Neural cell (in vitro differentiated cells): ENCODE results near the gene TNFRSF8.

Experiments
- CTCF ChIP-seq: fragments of 450-650 bp; IDR thresholded peaks from 2 replicates; pipeline ENCODE4 v1.5.1; 2014; ENCODE audit warnings: antibody characterized with exemption, mild to moderate bottlenecking, moderate library complexity; ENCODE audit not compliant: poor library complexity, severe bottlenecking
- MXI1 ChIP-seq: fragments of 450-650 bp; conservative IDR thresholded peaks from 2 replicates; pipeline ENCODE4 v1.6.1; 2014; ENCODE audit warnings: antibody characterized with exemption, mild to moderate bottlenecking; ENCODE audit not compliant: poor library complexity, severe bottlenecking
- POLR2AphosphoS5 ChIP-seq: IDR thresholded peaks from 2 replicates; pipeline ENCODE4 v1.6.1; 2012
- RAD21 ChIP-seq: fragments of 450-650 bp; conservative IDR thresholded peaks from 2 replicates; pipeline ENCODE4 v1.6.1; 2014; ENCODE audit warnings: antibody characterized with exemption, mild to moderate bottlenecking, moderate library complexity
- REST ChIP-seq: IDR thresholded peaks from 2 replicates; pipeline ENCODE4 v1.6.1; 2012; ENCODE audit warnings: borderline replicate concordance
- SMC3 ChIP-seq: fragments of 450-650 bp; conservative IDR thresholded peaks from 2 replicates; pipeline ENCODE4 v1.6.1; 2014; ENCODE audit warnings: antibody characterized with exemption, mild to moderate bottlenecking, moderate library complexity; ENCODE audit not compliant: poor library complexity
- TAF1 ChIP-seq: IDR thresholded peaks from 2 replicates; pipeline ENCODE4 v1.6.1; 2012; ENCODE audit warnings: low read depth

GRCh38 chr1:12134716-12135115, 71.6 kb downstream of the TNFRSF8 start:
- no peak for TF ChIP-seq POLR2AphosphoS5
- no peak for TF ChIP-seq SMC3
- TF ChIP-seq CTCF = no peak
- TF ChIP-seq RAD21 = no peak
- TF ChIP-seq REST = no peak
- no peak for TF ChIP-seq TAF1
- no peak for TF ChIP-seq MXI1
